ENCODE data around the gene RGS14.

DNA sequence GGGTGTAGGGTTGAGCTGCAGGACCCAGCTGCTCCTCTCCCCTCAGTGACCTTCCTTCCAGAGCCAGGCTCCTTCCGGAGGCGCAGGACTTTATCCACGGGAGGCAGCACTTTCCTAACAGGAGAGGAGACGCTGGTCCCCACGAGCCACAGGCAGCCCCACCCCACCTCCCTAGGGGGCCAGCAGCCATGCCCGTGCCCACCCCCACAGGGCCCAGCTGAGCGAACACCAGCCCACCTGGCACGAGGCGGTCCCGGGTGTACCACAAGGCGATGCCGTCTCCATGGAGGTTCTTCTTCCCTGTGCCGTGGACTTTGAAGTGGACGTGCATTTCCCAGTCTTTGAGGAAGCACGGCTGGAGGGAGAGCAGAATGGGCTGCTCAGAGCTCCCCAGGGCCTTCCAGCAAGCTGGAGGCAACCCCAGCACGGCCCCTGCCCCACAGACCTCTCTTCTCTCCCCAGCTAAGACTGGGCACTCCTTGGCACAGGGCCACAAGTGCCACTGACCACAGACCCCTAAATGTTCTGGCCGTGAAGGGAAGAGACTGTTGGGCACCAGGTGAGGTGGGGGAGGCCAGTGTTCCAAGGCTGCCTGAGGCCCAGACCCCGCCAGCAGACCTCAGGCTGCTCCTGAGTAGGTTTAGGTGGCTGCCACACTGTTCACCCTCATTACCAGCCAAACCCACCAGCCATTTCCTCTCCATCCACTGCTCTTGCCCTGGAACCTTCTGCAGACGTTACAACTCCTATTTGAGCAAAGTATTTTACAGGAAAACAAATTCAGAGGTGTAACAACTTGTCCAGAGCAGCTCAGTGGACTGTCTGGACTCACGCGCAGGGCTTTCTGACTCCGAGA, 19.2 kb upstream of the RGS14 start:
- TF ChIP-seq CTCF (IDR thresholded peaks at IDR 0.05; ENCODE audit: low read length) = no peak
- no peak for TF ChIP-seq EZH2 (optimal IDR thresholded peaks at IDR 0.05; ENCODE audit: low read depth, low read length)

All from MM.1S (cell line).